Measurements from ENCODE around the gene CLRN1. TPM values are rescaled to one million over a fixed set of nuclear protein-coding genes. Genes with fewer than 3 reads are reported as not detected.

Gene CLRN1
- total RNA-seq, 1 donor from 2014 or later, result not detected

GRCh38 chr3:150876611-150877265 is 95.8 kb downstream of the CLRN1 start:
- DNase-seq (ENCODE audit: low spot score), result no peak

Other genes with a start within 250 kb of the CLRN1 start
- gene SIAH2, start 209.6 kb downstream of the CLRN1 start, total RNA-seq, result 29.9 TPM
- not detected for gene MINDY4B, start 67.3 kb downstream of the CLRN1 start, total RNA-seq
- gene MED12L, start 112.9 kb upstream of the CLRN1 start, total RNA-seq, result 3.9 TPM
- 4.7 TPM for gene GPR171, start 230.5 kb upstream of the CLRN1 start, total RNA-seq

All from ureter (tissue), 1 donor.